ENCODE results near the gene TGFBR3L. TPM values are rescaled to one million over a fixed set of nuclear protein-coding genes. Genes with fewer than 3 reads are reported as not detected.

The TGFBR3L gene
- total and polyA plus RNA-seq, 2 of the 13 experiments (the other 11 are each of a cell fraction or from before 2014, with no cell fraction given): 0.20 to 1.0 TPM

GRCh38 chr19:7869453-7869909 is 45.1 kb upstream of the TGFBR3L start (continued):
- TF ChIP-seq, protein P1, sequence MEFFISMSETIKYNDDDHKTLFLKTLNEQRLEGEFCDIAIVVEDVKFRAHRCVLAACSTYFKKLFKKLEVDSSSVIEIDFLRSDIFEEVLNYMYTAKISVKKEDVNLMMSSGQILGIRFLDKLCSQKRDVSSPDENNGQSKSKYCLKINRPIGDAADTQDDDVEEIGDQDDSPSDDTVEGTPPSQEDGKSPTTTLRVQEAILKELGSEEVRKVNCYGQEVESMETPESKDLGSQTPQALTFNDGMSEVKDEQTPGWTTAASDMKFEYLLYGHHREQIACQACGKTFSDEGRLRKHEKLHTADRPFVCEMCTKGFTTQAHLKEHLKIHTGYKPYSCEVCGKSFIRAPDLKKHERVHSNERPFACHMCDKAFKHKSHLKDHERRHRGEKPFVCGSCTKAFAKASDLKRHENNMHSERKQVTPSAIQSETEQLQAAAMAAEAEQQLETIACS (CRISPR knock-in tag; IDR thresholded peaks at IDR 0.05): 0 out of 2 replicates have a peak, but pooled peaks have one; percentile 12
- 0 out of 2 replicates have a peak, but pooled peaks have one; percentile 61 for TF ChIP-seq KLF6 (CRISPR knock-in tag; IDR thresholded peaks at IDR 0.05)
- peak; percentile 38 for TF ChIP-seq HNRNPLL (IDR thresholded peaks at IDR 0.05; ENCODE audit: low read depth, low read length, poor library complexity, severe bottlenecking)
- no peak for TF ChIP-seq HMG20B (CRISPR knock-in tag; conservative IDR thresholded peaks at IDR 0.05)
- TF ChIP-seq, protein P2, sequence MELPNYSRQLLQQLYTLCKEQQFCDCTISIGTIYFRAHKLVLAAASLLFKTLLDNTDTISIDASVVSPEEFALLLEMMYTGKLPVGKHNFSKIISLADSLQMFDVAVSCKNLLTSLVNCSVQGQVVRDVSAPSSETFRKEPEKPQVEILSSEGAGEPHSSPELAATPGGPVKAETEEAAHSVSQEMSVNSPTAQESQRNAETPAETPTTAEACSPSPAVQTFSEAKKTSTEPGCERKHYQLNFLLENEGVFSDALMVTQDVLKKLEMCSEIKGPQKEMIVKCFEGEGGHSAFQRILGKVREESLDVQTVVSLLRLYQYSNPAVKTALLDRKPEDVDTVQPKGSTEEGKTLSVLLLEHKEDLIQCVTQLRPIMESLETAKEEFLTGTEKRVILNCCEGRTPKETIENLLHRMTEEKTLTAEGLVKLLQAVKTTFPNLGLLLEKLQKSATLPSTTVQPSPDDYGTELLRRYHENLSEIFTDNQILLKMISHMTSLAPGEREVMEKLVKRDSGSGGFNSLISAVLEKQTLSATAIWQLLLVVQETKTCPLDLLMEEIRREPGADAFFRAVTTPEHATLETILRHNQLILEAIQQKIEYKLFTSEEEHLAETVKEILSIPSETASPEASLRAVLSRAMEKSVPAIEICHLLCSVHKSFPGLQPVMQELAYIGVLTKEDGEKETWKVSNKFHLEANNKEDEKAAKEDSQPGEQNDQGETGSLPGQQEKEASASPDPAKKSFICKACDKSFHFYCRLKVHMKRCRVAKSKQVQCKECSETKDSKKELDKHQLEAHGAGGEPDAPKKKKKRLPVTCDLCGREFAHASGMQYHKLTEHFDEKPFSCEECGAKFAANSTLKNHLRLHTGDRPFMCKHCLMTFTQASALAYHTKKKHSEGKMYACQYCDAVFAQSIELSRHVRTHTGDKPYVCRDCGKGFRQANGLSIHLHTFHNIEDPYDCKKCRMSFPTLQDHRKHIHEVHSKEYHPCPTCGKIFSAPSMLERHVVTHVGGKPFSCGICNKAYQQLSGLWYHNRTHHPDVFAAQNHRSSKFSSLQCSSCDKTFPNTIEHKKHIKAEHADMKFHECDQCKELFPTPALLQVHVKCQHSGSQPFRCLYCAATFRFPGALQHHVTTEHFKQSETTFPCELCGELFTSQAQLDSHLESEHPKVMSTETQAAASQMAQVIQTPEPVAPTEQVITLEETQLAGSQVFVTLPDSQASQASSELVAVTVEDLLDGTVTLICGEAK (IDR thresholded peaks at IDR 0.05): no peak
- TF ChIP-seq, protein P2 (CRISPR knock-in tag; IDR thresholded peaks at IDR 0.05): no peak
- 0 out of 2 replicates have a peak, but pooled peaks have one; percentile 23 for TF ChIP-seq KLF15 (CRISPR knock-in tag; IDR thresholded peaks at IDR 0.05; ENCODE audit: borderline replicate concordance)
- TF ChIP-seq MYPOP (CRISPR knock-in tag; IDR thresholded peaks at IDR 0.05): 0 out of 2 replicates have a peak, but pooled peaks have one; percentile 11
- 0 out of 2 replicates have a peak, but pooled peaks have one; percentile 14 for TF ChIP-seq ZNF670 (CRISPR knock-in tag; IDR thresholded peaks at IDR 0.05; ENCODE audit: borderline replicate concordance)
- TF ChIP-seq, protein P3, sequence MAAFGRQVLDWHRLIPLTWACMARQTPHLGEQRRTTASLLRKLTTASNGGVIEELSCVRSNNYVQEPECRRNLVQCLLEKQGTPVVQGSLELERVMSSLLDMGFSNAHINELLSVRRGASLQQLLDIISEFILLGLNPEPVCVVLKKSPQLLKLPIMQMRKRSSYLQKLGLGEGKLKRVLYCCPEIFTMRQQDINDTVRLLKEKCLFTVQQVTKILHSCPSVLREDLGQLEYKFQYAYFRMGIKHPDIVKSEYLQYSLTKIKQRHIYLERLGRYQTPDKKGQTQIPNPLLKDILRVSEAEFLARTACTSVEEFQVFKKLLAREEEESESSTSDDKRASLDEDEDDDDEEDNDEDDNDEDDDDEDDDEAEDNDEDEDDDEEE (CRISPR knock-in tag; IDR thresholded peaks at IDR 0.05): 0 out of 2 replicates have a peak, but pooled peaks have one; percentile 18
- TF ChIP-seq PPARG (CRISPR knock-in tag; conservative IDR thresholded peaks at IDR 0.05): 0 out of 2 replicates have a peak, but pooled peaks have one; percentile 5
- TF ChIP-seq ZNF687 (CRISPR knock-in tag; IDR thresholded peaks at IDR 0.05): peak; percentile 60

Data from HepG2 (cell line).